H1 (cell line): ENCODE measurements around the gene SPATA25. TPM values are rescaled to one million over a fixed set of nuclear protein-coding genes. Genes with fewer than 3 reads are reported as not detected.

ENCODE experiments used
- CBX8 ChIP-seq: fragments of 300-800, 300-1000 bp; sonication (generic); IDR thresholded peaks from 2 replicates; pipeline ENCODE4 v1.7.1; 2016; ENCODE audit warnings: low read depth, low read length, borderline replicate concordance
- polyA plus RNA-seq, 7 experiments: library from polyadenylated mRNA; depleted of rRNA in 3 of 7; stranded (reverse) in 5 of 7; unstranded in 2 of 7; fragments of >200 nt in 5 of 7; fragments of 200-250 nt in 2 of 7; gene quantifications; 1 replicate in 5 of 7; 2 replicates in 1 of 7; 4 replicates in 1 of 7; pipeline versions ENCODE4 v1.2.1 to v1.2.3, GENCODE V29; 2011 to 2013; ENCODE audit warnings: missing spikeins in 2 of 7, mixed read lengths in 2 of 7
- total RNA-seq: library from RNA; stranded (reverse); fragmentation: NEBNext Ultra II Directional; extraction: Animal tissue kit (Norgen Biotek cat#: 25700); gene quantifications from 2 replicates; pipeline ENCODE4 v1.2.1, GENCODE V29; 2021

The SPATA25 gene
- total and polyA plus RNA-seq, 2 of the 8 experiments (the other 6 are each of a cell fraction or from before 2014, with no cell fraction given): 2.0 to 3.0 TPM

- TF ChIP-seq CBX8: no peak
Measured at GRCh38 chr20:45924391-45925261, 37.2 kb upstream of the SPATA25 start (continued).
